GM12878 (cell line): ENCODE data around the gene LRRC39. TPM values are rescaled to one million over a fixed set of nuclear protein-coding genes. Genes with fewer than 3 reads are reported as not detected.

ENCODE experiments used
- ATAC-seq: fragments of 200-7000 bp; cut with Tn5 transposase; 3 replicates; pipeline ENCODE4 v1.9.1; 2020; ENCODE audit warnings: mild to moderate bottlenecking, moderate library complexity
- BruUV-seq: library from RNA; stranded (reverse); fragments of 400-500 nt; replicated peaks from 2 replicates; lab custom pipeline; 2021; lab: Mats Ljungman, UMichigan
- CTCF ChIA-PET: fragments of 300-600 bp; sonication (Branson Sonifier 250); formaldehyde crosslinking; extraction: SDS; loops from one replicate; lab custom pipeline; 2021; ENCODE audit warnings: inconsistent platforms; lab: Yijun Ruan, JAX
- POLR2A ChIA-PET: fragments of 350-600 bp; formaldehyde crosslinking; extraction: SDS; loops from one replicate; lab custom pipeline; 2021; ENCODE audit warnings: inconsistent platforms; lab: Charles Lee
- RAD21 ChIA-PET: fragments of 300-600 bp; sonication (Branson Sonifier 250); formaldehyde crosslinking; loops from one replicate; lab custom pipeline; 2023; ENCODE audit warnings: antibody characterized with exemption; ENCODE audit not compliant: unreplicated experiment; lab: Charles Lee
- SMC1A ChIA-PET: fragments of 300-600 bp; sonication (Branson Sonifier 250); formaldehyde crosslinking; loops from one replicate; lab custom pipeline; 2023; ENCODE audit not compliant: unreplicated experiment, uncharacterized antibody; lab: Charles Lee
- DNase-seq: peaks from one replicate; pipeline ENCODE4 v3.0.0-alpha.2; 2011; ENCODE audit warnings: low read depth, low spot score
- FAIRE-seq: peaks from 3 replicates; lab custom pipeline; 2011; peaks lifted over from hg19 to GRCh38; lab: Jason Lieb, UNC
- H2AFZ ChIP-seq: 2 replicates; pipeline ENCODE4 v1.6.0; 2011; ENCODE audit warnings: low read depth, low read length, control low read depth; ENCODE audit not compliant: control insufficient read depth
- H3K27ac ChIP-seq: 2 replicates; pipeline ENCODE4 v1.5.1; 2011; ENCODE audit warnings: control low read depth; ENCODE audit not compliant: control insufficient read depth, insufficient read depth
- H3K27me3 ChIP-seq, 2 experiments: replicated peaks in 1 of 2; 2 replicates each; pipeline versions ENCODE4 v1.6.0 to v1.6.1; 2011; ENCODE audit warnings: low read length in 1 of 2; ENCODE audit not compliant: control insufficient read depth in 2 of 2, insufficient read depth in 2 of 2
- H3K36me3 ChIP-seq, 2 experiments: 2 replicates each; pipeline ENCODE4 v1.5.1; 2011; ENCODE audit warnings: low read length in 1 of 2; ENCODE audit not compliant: control insufficient read depth in 2 of 2, insufficient read depth in 2 of 2
- H3K4me1 ChIP-seq: 2 replicates; pipeline ENCODE4 v1.6.1; 2011; ENCODE audit warnings: mild to moderate bottlenecking, low read length, moderate library complexity, mixed read lengths; ENCODE audit not compliant: control insufficient read depth, insufficient read depth
- H3K4me2 ChIP-seq: 2 replicates; pipeline ENCODE4 v1.6.0; 2011; ENCODE audit warnings: control low read depth; ENCODE audit not compliant: control insufficient read depth, insufficient read depth
- H3K4me3 ChIP-seq: fragments of 200-600 bp; sonication (generic); 2 replicates; pipeline ENCODE4 v1.5.1; 2016
- H3K79me2 ChIP-seq: 2 replicates; pipeline ENCODE4 v1.6.0; 2011; ENCODE audit warnings: low read length; ENCODE audit not compliant: control insufficient read depth, insufficient read depth
- H3K9ac ChIP-seq: 2 replicates; pipeline ENCODE4 v1.8.0; 2011; ENCODE audit warnings: low read length, control low read depth, mixed read lengths; ENCODE audit not compliant: control insufficient read depth, insufficient read depth
- H3K9me3 ChIP-seq: replicated peaks from 3 replicates; pipeline ENCODE4 v1.5.1; 2011; ENCODE audit warnings: mild to moderate bottlenecking, low read length; ENCODE audit not compliant: control insufficient read depth, insufficient read depth
- H4K20me1 ChIP-seq: 2 replicates; pipeline ENCODE4 v1.6.0; 2011; ENCODE audit not compliant: control insufficient read depth, insufficient read depth
- ATF7 ChIP-seq: fragments of 450-650 bp; IDR thresholded peaks from 2 replicates; pipeline ENCODE4 v1.6.1; 2016; ENCODE audit warnings: low read depth, mild to moderate bottlenecking
- CEBPB ChIP-seq, 2 experiments: fragments of 150-350 bp in 1 of 2; IDR thresholded peaks; 2 replicates each; pipeline ENCODE4 v1.6.1; 2012 to 2014; ENCODE audit warnings: low read depth in 2 of 2, low read length in 2 of 2, borderline replicate concordance in 1 of 2, inconsistent platforms in 1 of 2
- HCFC1 ChIP-seq: fragments of 150-350 bp; IDR thresholded peaks from 2 replicates; pipeline ENCODE4 v1.6.1; 2014; ENCODE audit warnings: low read length
- HDAC2 ChIP-seq: fragments of 200-600 bp; sonication (generic); IDR thresholded peaks from 2 replicates; pipeline ENCODE4 v1.6.1; 2017
- IRF4 ChIP-seq: IDR thresholded peaks from 2 replicates; pipeline ENCODE4 v1.6.1; 2011; ENCODE audit warnings: low read depth, low read length
- KDM1A ChIP-seq: fragments of 200-600 bp; sonication (generic); IDR thresholded peaks from 2 replicates; pipeline ENCODE4 v1.6.1; 2016; ENCODE audit warnings: borderline replicate concordance
- PML ChIP-seq: IDR thresholded peaks from 2 replicates; pipeline ENCODE4 v1.6.1; 2012; ENCODE audit warnings: low read length, inconsistent platforms
- RBBP5 ChIP-seq: fragments of 200-600 bp; sonication (generic); conservative IDR thresholded peaks from 2 replicates; pipeline ENCODE4 v1.6.1; 2016
- SP1 ChIP-seq: IDR thresholded peaks from one replicate; pipeline ENCODE4 v1.6.1; 2011; ENCODE audit warnings: low read depth, low read length
- TCF12 ChIP-seq: IDR thresholded peaks from 2 replicates; pipeline ENCODE4 v1.6.1; 2011; ENCODE audit warnings: low read depth, mild to moderate bottlenecking, low read length
- ZSCAN29 ChIP-seq: fragments of 450-650 bp; IDR thresholded peaks from 2 replicates; pipeline ENCODE4 v1.6.1; 2017; ENCODE audit warnings: mild to moderate bottlenecking, moderate library complexity
- WGBS: methylation state at CpG from one replicate; pipeline ENCODE4 v1.1.6; 2016; ENCODE audit warnings: low lambda C conversion rate; ENCODE audit not compliant: insufficient replicate concordance, insufficient coverage; ENCODE audit errors: missing lambda C conversion rate; 5-methylcytosine and 5-hydroxymethylcytosine counted together
- in situ Hi-C: fragments of 300-500 bp; cut with MboI; formaldehyde crosslinking; loops from 9 replicates; pipeline ENCODE4 v1.14.3; 2018; ENCODE audit warnings: mixed read lengths
- intact Hi-C: fragments of 100-400 bp; cut with micrococcal nuclease; formaldehyde crosslinking; loops from one replicate; pipeline ENCODE4 v1.14.2; 2022; ENCODE audit not compliant: unreplicated experiment
- polyA plus RNA-seq, 11 experiments: library from polyadenylated mRNA; depleted of rRNA in 4 of 11; unstranded in 6 of 11; stranded (reverse) in 5 of 11; fragments of >200 nt; fragmentation: Nextera tagmentation in 4 of 11; fragmentation: Illumina TruSeq in 1 of 11; extraction: Ambion mirVana in 4 of 11; extraction: Trizol in 1 of 11; gene quantifications; 1 replicate in 1 of 11; 2 replicates in 10 of 11; pipeline versions ENCODE4 v1.2.1 to v1.2.3, GENCODE V29; 2011 to 2016; ENCODE audit warnings: inconsistent platforms in 2 of 11, missing spikeins in 2 of 11, low read depth in 1 of 11
- total RNA-seq, 4 experiments: library from RNA; depleted of rRNA in 3 of 4; stranded (reverse); fragments of >200 nt in 3 of 4; fragmentation: Illumina TruSeq in 1 of 4; extraction: Trizol in 1 of 4; gene quantifications; 2 replicates each; pipeline versions ENCODE4 v1.2.1 to v1.2.3, GENCODE V29; 2013 to 2021
- TF ChIP-seq, protein P1 (sequence below): IDR thresholded peaks from 2 replicates; pipeline ENCODE4 v1.6.1; 2011; ENCODE audit warnings: mild to moderate bottlenecking, low read depth, low read length, moderate library complexity; ENCODE audit not compliant: insufficient replicate concordance
- TF ChIP-seq, protein P2 (sequence below): IDR thresholded peaks from 2 replicates; pipeline ENCODE4 v1.6.1; 2011; ENCODE audit warnings: borderline replicate concordance, low read depth, mild to moderate bottlenecking, moderate library complexity, mixed read lengths, low read length; ENCODE audit not compliant: insufficient read depth; ENCODE audit errors: extremely low read length

The LRRC39 gene
- total and polyA plus RNA-seq, 10 of the 15 experiments (the other 5 are each of a cell fraction or from before 2014, with no cell fraction given), result 0.23 to 1.1 (median 0.56) TPM

DNA sequence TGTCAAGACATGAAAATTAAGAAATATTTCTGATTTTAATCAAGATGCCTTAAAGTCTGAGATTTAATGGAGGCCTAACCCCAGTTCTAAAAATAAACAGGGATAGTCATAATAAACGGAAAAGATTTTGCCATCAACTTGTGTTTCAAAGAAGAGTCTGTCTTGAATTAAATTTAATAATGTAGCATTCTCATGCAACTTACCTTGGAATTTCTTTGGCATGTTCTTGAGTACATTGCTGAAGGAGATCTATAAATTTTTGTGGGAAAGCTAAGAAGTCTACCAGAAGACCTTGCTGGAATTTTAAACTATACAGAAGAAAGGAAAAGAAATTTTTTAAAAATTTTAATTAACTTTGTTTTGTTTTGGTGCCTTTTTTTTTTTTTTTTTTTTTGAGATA lies 55.9 kb downstream of the LRRC39 start:
- Histone ChIP-seq H3K4me2 (no peak overlapping the region), H3K9ac (no peak overlapping the region), H4K20me1 (no peaks in the 10 kb centered on the region), H3K4me1 (no peaks in the 10 kb centered on the region), H3K79me2 (peaks cover 5% of the 10 kb centered on the region), H3K4me3 (no peak overlapping the region), H3K27ac (no peak overlapping the region), H3K27me3 (no peaks in the 10 kb centered on the region), H3K36me3 (peaks cover 0 to 12% of the 10 kb centered on the region in 2 experiments; a peak in 2 of 4 replicates), H2AFZ (no peak overlapping the region), H3K9me3 (no peaks in the 10 kb centered on the region)
- POLR2A ChIA-PET, result interaction anchor here (0.6 to 0.7 kb wide), 3 partner anchors 18 to 84 kb away, joined by 5 to 7 read pairs (median 5); a partner anchor contains a TSS
- no peak for FAIRE-seq
- WGBS, result 100% methylated on average over 1 of the region's 1 CpG
- TF ChIP-seq RBBP5 (no peak), KDM1A (no peak), CEBPB (IDR thresholded peaks at IDR 0.05; ENCODE audit: borderline replicate concordance in 1 of 2, low read depth in 2 of 2, low read length in 2 of 2) (no peak), IRF4 (no peak)
- CTCF ChIA-PET, result no interaction called here
- BruUV-seq, result no TSS peak
- ATAC-seq, result no peak
- RAD21 ChIA-PET, result interaction anchor here (0.6 kb wide), 1 partner anchor 795 kb away, joined by 4 read pairs; no protein-coding TSS in a partner anchor
- intact Hi-C loops, result no loop called here
- no peak for DNase-seq
- in situ Hi-C loops, result no loop called here
- SMC1A ChIA-PET, result no interaction called here

DNA sequence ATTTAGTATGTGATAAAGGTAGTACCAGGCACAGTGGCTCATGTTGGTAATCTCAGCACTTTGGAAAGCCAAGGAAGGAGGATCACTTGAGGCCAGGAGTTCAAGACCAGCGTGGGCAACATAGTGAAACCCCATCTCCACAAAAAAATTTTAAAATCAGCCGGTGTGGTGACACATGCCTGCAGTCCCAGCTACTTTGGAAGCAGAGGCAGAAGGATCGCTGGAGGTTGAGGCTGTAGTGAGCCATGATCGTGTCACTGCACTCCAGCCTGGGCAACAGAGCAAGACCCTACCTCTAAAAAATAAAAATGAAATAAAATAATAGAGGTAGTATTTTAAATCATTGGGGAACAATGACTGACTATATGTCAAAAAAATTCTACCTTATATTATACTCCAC lies 62.5 kb downstream of the LRRC39 start:
- H3K27me3 ChIP-seq, result no peaks in the 10 kb centered on the region
- H3K4me2 ChIP-seq, result no peak overlapping the region
- ChIA-PET RAD21 (no interaction called here), SMC1A (interaction anchor here (1.2 to 1.7 kb wide), 2 partner anchors 12 to 13 kb away, joined by 3 read pairs; no protein-coding TSS in a partner anchor), CTCF (interaction anchor here (0.9 kb wide), 1 partner anchor 10 kb away, joined by 3 read pairs; no protein-coding TSS in a partner anchor), POLR2A (interaction anchor here (0.5 kb wide), 1 partner anchor 10 kb away, joined by 5 read pairs; no protein-coding TSS in a partner anchor)
- in situ Hi-C loops (no loop called here), intact Hi-C loops (no loop called here)
- no peaks in the 10 kb centered on the region for H4K20me1 ChIP-seq
- no peaks in the 10 kb centered on the region for H3K9me3 ChIP-seq
- FAIRE-seq (no peak), ATAC-seq (no peak), DNase-seq (no peak)
- H3K79me2 ChIP-seq, result no peaks in the 10 kb centered on the region
- H2AFZ ChIP-seq, result no peak overlapping the region
- no TSS peak for BruUV-seq
- TF ChIP-seq IRF4 (no peak), PML (no peak), HCFC1 (no peak), TCF12 (no peak), ZSCAN29 (no peak), ATF7 (no peak), SP1 (no peak), HDAC2 (no peak)
- TF ChIP-seq, protein P1, sequence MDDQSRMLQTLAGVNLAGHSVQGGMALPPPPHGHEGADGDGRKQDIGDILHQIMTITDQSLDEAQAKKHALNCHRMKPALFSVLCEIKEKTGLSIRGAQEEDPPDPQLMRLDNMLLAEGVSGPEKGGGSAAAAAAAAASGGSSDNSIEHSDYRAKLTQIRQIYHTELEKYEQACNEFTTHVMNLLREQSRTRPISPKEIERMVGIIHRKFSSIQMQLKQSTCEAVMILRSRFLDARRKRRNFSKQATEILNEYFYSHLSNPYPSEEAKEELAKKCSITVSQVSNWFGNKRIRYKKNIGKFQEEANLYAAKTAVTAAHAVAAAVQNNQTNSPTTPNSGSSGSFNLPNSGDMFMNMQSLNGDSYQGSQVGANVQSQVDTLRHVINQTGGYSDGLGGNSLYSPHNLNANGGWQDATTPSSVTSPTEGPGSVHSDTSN, result no peak
- TF ChIP-seq, protein P2, sequence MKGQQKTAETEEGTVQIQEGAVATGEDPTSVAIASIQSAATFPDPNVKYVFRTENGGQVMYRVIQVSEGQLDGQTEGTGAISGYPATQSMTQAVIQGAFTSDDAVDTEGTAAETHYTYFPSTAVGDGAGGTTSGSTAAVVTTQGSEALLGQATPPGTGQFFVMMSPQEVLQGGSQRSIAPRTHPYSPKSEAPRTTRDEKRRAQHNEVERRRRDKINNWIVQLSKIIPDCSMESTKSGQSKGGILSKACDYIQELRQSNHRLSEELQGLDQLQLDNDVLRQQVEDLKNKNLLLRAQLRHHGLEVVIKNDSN, result no peak
- H3K4me1 ChIP-seq, result no peaks in the 10 kb centered on the region
- H3K27ac ChIP-seq, result no peak overlapping the region
- H3K36me3 ChIP-seq, result peaks cover 0 to 9% of the 10 kb centered on the region in 2 experiments; a peak in 1 of 4 replicates
- H3K4me3 ChIP-seq, result no peak overlapping the region
- no peak overlapping the region for H3K9ac ChIP-seq
- WGBS, result 95% methylated on average over 4 of the region's 4 CpGs
